Endometrial microvascular endothelial cells (primary cell): ENCODE data around the gene RPS6KA1. TPM values are rescaled to one million over a fixed set of nuclear protein-coding genes. Genes with fewer than 3 reads are reported as not detected.

Source experiments
- in situ Hi-C: cut with HindIII; loops from 2 replicates; pipeline ENCODE4 v1.10.0; 2017; ENCODE audit warnings: low sequenced_read_pairs, low pct_unique_long_range_greater_than_20kb; ENCODE audit errors: inconsistent ontology term
- total RNA-seq: library from RNA; depleted of rRNA; stranded (reverse); fragments of >200 nt; gene quantifications from one replicate; pipeline ENCODE4 v1.2.3, GENCODE V29; 2015; ENCODE audit errors: inconsistent ontology term

Gene RPS6KA1
- total RNA-seq, 1 donor from 2014 or later = 31.8 TPM

GRCh38 chr1:26530410-26530894 is 891 bp downstream of the RPS6KA1 start:
- in situ Hi-C loops = no loop called here

- in situ Hi-C loops = no loop called here
These were observed 1.5 kb downstream of the RPS6KA1 start for GRCh38 chr1:26530895-26531598.

GRCh38 chr1:26531651-26532131 is 2.1 kb downstream of the RPS6KA1 start:
- in situ Hi-C loops = no loop called here

GRCh38 chr1:26533951-26534509 is 4.5 kb downstream of the RPS6KA1 start:
- in situ Hi-C loops = no loop called here

- in situ Hi-C loops = no loop called here
These were observed 5.6 kb downstream of the RPS6KA1 start for GRCh38 chr1:26535201-26535600.

GRCh38 chr1:26536081-26536480 is 6.5 kb downstream of the RPS6KA1 start:
- in situ Hi-C loops = no loop called here

- in situ Hi-C loops = no loop called here
These were observed 7.0 kb downstream of the RPS6KA1 start for GRCh38 chr1:26536521-26536920.

GRCh38 chr1:26537951-26538352 is 8.4 kb downstream of the RPS6KA1 start:
- in situ Hi-C loops = no loop called here

- in situ Hi-C loops = no loop called here
These were observed 9.2 kb downstream of the RPS6KA1 start for GRCh38 chr1:26538480-26539412.

- in situ Hi-C loops = no loop called here
These were observed 10.2 kb downstream of the RPS6KA1 start for GRCh38 chr1:26539722-26540121.

GRCh38 chr1:26540351-26540750 is 10.8 kb downstream of the RPS6KA1 start:
- in situ Hi-C loops = no loop called here

- in situ Hi-C loops = no loop called here
These were observed 11.9 kb downstream of the RPS6KA1 start for GRCh38 chr1:26541431-26541815.

GRCh38 chr1:26541816-26542711 is 12.5 kb downstream of the RPS6KA1 start:
- in situ Hi-C loops = no loop called here

- in situ Hi-C loops = no loop called here
These were observed 13.3 kb downstream of the RPS6KA1 start for GRCh38 chr1:26542771-26543451.

GRCh38 chr1:26543462-26543861 is 13.9 kb downstream of the RPS6KA1 start:
- in situ Hi-C loops = no loop called here

- in situ Hi-C loops = no loop called here
These were observed 14.6 kb downstream of the RPS6KA1 start for GRCh38 chr1:26544126-26544525.

GRCh38 chr1:26545969-26546323 is 16.4 kb downstream of the RPS6KA1 start:
- in situ Hi-C loops = no loop called here

- in situ Hi-C loops = no loop called here
These were observed 16.8 kb downstream of the RPS6KA1 start for GRCh38 chr1:26546375-26546774.
